K562 (cell line): ENCODE results near the gene NR3C1. TPM values are rescaled to one million over a fixed set of nuclear protein-coding genes. Genes with fewer than 3 reads are reported as not detected.

Experiments used
- ATAC-seq: fragments of 200-7000 bp; cut with Tn5 transposase; 3 replicates; pipeline ENCODE4 v1.9.1; 2020; ENCODE audit warnings: moderate library complexity
- BruUV-seq: library from RNA; stranded (reverse); fragments of 400-500 nt; replicated peaks from 2 replicates; lab custom pipeline; 2021; lab: Mats Ljungman, UMichigan
- CTCF ChIA-PET: fragments of 300-600 bp; formaldehyde crosslinking; extraction: SDS; loops from one replicate; lab custom pipeline; 2021; ENCODE audit warnings: low intra/inter-chr PET ratio; lab: Yijun Ruan, JAX
- POLR2A ChIA-PET: fragments of 300-600, 350-650 bp; sonication (Branson Sonifier 250); formaldehyde crosslinking; extraction: SDS; loops from one replicate; lab custom pipeline; 2021; ENCODE audit warnings: antibody characterized with exemption, inconsistent platforms; lab: Yijun Ruan, JAX
- DNase-seq, 4 experiments: peaks; one replicate each; pipeline versions ENCODE4 v3.0.0 to v3.0.0-alpha.2; 2011 to 2018; ENCODE audit warnings: low spot score in 3 of 4, mixed read lengths in 3 of 4; ENCODE audit errors: extremely low read depth in 1 of 4
- FAIRE-seq: peaks from 2 replicates; lab custom pipeline; 2011; peaks lifted over from hg19 to GRCh38; lab: Jason Lieb, UNC
- H2AFZ ChIP-seq: 2 replicates; pipeline ENCODE4 v1.6.0; 2011; ENCODE audit warnings: low read depth, low read length, control low read depth, inconsistent platforms
- H3K27ac ChIP-seq: fragments of 200-600 bp; 3 replicates; pipeline ENCODE4 v1.8.0; 2011; ENCODE audit warnings: low read depth, mild to moderate bottlenecking, control low read depth, inconsistent platforms, low read length, moderate library complexity, mixed read lengths; ENCODE audit errors: extremely low read depth
- H3K27me3 ChIP-seq, 2 experiments: fragments of 300-600 bp in 1 of 2; 2 replicates in 1 of 2; 3 replicates in 1 of 2; pipeline versions ENCODE4 v1.6.0 to v1.8.0; 2011; ENCODE audit warnings: inconsistent platforms in 2 of 2, low read length in 2 of 2, mild to moderate bottlenecking in 1 of 2, mixed read lengths in 1 of 2, moderate library complexity in 1 of 2; ENCODE audit not compliant: control insufficient read depth in 2 of 2, insufficient read depth in 2 of 2
- H3K36me3 ChIP-seq: fragments of 300-600 bp; 3 replicates; pipeline ENCODE4 v1.8.0; 2011; ENCODE audit warnings: mild to moderate bottlenecking, low read length, inconsistent platforms; ENCODE audit not compliant: control insufficient read depth, insufficient read depth
- H3K4me1 ChIP-seq, 2 experiments: fragments of 200-600 bp in 1 of 2; replicated peaks in 1 of 2; 2 replicates in 1 of 2; 3 replicates in 1 of 2; pipeline versions ENCODE4 v1.5.1 to v1.8.0; 2011; ENCODE audit warnings: inconsistent platforms in 2 of 2, low read length in 2 of 2, mild to moderate bottlenecking in 1 of 2, mixed read lengths in 1 of 2, moderate library complexity in 1 of 2; ENCODE audit not compliant: control insufficient read depth in 2 of 2, insufficient read depth in 2 of 2
- H3K4me2 ChIP-seq: 2 replicates; pipeline ENCODE4 v1.6.1; 2011; ENCODE audit warnings: low read length, control low read depth, inconsistent platforms, mixed read lengths; ENCODE audit not compliant: insufficient read depth
- H3K4me3 ChIP-seq: fragments of 200-600 bp; sonication (generic), shearing (Covaris generic); 2 replicates; pipeline ENCODE4 v1.5.1; 2016; ENCODE audit warnings: control low read depth, inconsistent platforms
- H3K79me2 ChIP-seq: fragments of 200-600 bp; 3 replicates; pipeline ENCODE4 v1.8.0; 2011; ENCODE audit warnings: low read length, inconsistent platforms; ENCODE audit not compliant: control insufficient read depth, insufficient read depth
- H3K9ac ChIP-seq, 2 experiments: 2 replicates each; pipeline versions ENCODE4 v1.6.0 to v1.6.1; 2011; ENCODE audit warnings: low read depth in 2 of 2, low read length in 2 of 2, control low read depth in 1 of 2, inconsistent platforms in 1 of 2, mild to moderate bottlenecking in 1 of 2, mixed read lengths in 1 of 2; ENCODE audit not compliant: insufficient read depth in 1 of 2
- H3K9me1 ChIP-seq: one replicate; pipeline ENCODE4 v1.6.0; 2011; ENCODE audit warnings: inconsistent platforms, mild to moderate bottlenecking, low read length, moderate library complexity; ENCODE audit not compliant: control insufficient read depth, insufficient read depth
- H3K9me3 ChIP-seq: replicated peaks from 2 replicates; pipeline ENCODE4 v1.5.1; 2011; ENCODE audit warnings: low read depth, low read length, inconsistent platforms; ENCODE audit not compliant: control insufficient read depth, insufficient read depth
- H4K20me1 ChIP-seq: replicated peaks from 2 replicates; pipeline ENCODE4 v1.6.1; 2011; ENCODE audit warnings: low read length, inconsistent platforms, mixed read lengths; ENCODE audit not compliant: control insufficient read depth, insufficient read depth
- CREB3L1 ChIP-seq: fragments of 450-650 bp; IDR thresholded peaks from 2 replicates; pipeline ENCODE4 v1.6.1; 2014; ENCODE audit warnings: low read depth, mild to moderate bottlenecking, moderate library complexity, borderline replicate concordance
- E2F4 ChIP-seq: sonication (generic); formaldehyde crosslinking; IDR thresholded peaks from 2 replicates; pipeline ENCODE4 v1.8.0; 2022; ENCODE audit warnings: mild to moderate bottlenecking, low read depth, missing genetic modification reagents
- ETV5 ChIP-seq: sonication (generic); formaldehyde crosslinking; IDR thresholded peaks from 2 replicates; pipeline ENCODE4 v1.4.0; 2020; ENCODE audit warnings: low read depth, mild to moderate bottlenecking, missing genetic modification reagents
- FOXP4 ChIP-seq: sonication (generic); formaldehyde crosslinking; IDR thresholded peaks from 2 replicates; pipeline ENCODE4 v1.8.0; 2022; ENCODE audit warnings: mild to moderate bottlenecking, missing genetic modification reagents, borderline replicate concordance
- FUS ChIP-seq: fragments of 200-400 bp; formaldehyde crosslinking; optimal IDR thresholded peaks from 2 replicates; pipeline ENCODE3; 2017; ENCODE audit warnings: low read depth, low read length
- GABPB1 ChIP-seq: sonication (generic); formaldehyde crosslinking; IDR thresholded peaks from 2 replicates; pipeline ENCODE4 v1.8.0; 2022; ENCODE audit warnings: mild to moderate bottlenecking, missing genetic modification reagents
- GATAD2A ChIP-seq: fragments of 450-650 bp; IDR thresholded peaks from 2 replicates; pipeline ENCODE4 v1.6.1; 2017
- HIVEP1 ChIP-seq: fragments of 250-450 bp; sonication (Bioruptor Pico); IDR thresholded peaks from 2 replicates; pipeline ENCODE4 v1.4.0; 2020; ENCODE audit warnings: mild to moderate bottlenecking
- KLF1 ChIP-seq: fragments of 450-650 bp; IDR thresholded peaks from 2 replicates; pipeline ENCODE4 v1.6.1; 2016; ENCODE audit warnings: missing genetic modification characterization, missing compliant biosample characterization
- PML ChIP-seq: IDR thresholded peaks from 2 replicates; pipeline ENCODE4 v1.6.1; 2012; ENCODE audit warnings: low read length, inconsistent platforms
- RFX7 ChIP-seq: fragments of 250-450 bp; sonication (Bioruptor Pico); IDR thresholded peaks from 2 replicates; pipeline ENCODE4 v1.5.1; 2021; ENCODE audit warnings: mild to moderate bottlenecking
- RHOXF2B ChIP-seq: fragments of 250-450 bp; sonication (Bioruptor Pico); conservative IDR thresholded peaks from 2 replicates; pipeline ENCODE4 v1.5.1; 2021
- SMAD1 ChIP-seq: fragments of 150-350 bp; IDR thresholded peaks from 2 replicates; pipeline ENCODE4 v1.6.1; 2014; ENCODE audit warnings: low read length, low read depth; ENCODE audit not compliant: partially characterized antibody
- SMARCE1 ChIP-seq: fragments of 450-650 bp; IDR thresholded peaks from 2 replicates; pipeline ENCODE4 v1.7.1; 2016; ENCODE audit warnings: mild to moderate bottlenecking
- SP2 ChIP-seq: IDR thresholded peaks from 2 replicates; pipeline ENCODE4 v1.6.1; 2011; ENCODE audit warnings: mild to moderate bottlenecking, low read depth, low read length, moderate library complexity; ENCODE audit not compliant: poor library complexity, severe bottlenecking; ENCODE audit errors: extremely low read depth
- ZNF175 ChIP-seq: fragments of 200-800 bp; sonication (Bioruptor generic); IDR thresholded peaks from 2 replicates; pipeline ENCODE4 v1.6.1; 2016; ENCODE audit warnings: low read depth, mild to moderate bottlenecking, missing genetic modification characterization, missing compliant biosample characterization
- ZNF695 ChIP-seq: fragments of 450-650 bp; formaldehyde crosslinking; IDR thresholded peaks from 2 replicates; pipeline ENCODE4 v1.4.0; 2020; ENCODE audit warnings: mild to moderate bottlenecking, moderate library complexity
- WGBS: fragments of 100-300 bp; shearing (Covaris generic); methylation state at CpG from one replicate; pipeline ENCODE4 v1.1.6; 2016; ENCODE audit warnings: low coverage, mixed read lengths; ENCODE audit not compliant: insufficient coverage; ENCODE audit errors: missing lambda C conversion rate; 5-methylcytosine and 5-hydroxymethylcytosine counted together
- in situ Hi-C: fragments of 300-500 bp; cut with MboI; formaldehyde crosslinking; loops from 4 replicates; pipeline ENCODE4 v1.15.0; 2018; ENCODE audit warnings: inconsistent platforms, mixed read lengths
- intact Hi-C: fragments of 100-400 bp; cut with micrococcal nuclease; formaldehyde crosslinking; loops from 2 replicates; pipeline ENCODE4 v1.14.2; 2022
- polyA plus RNA-seq, 8 experiments: library from polyadenylated mRNA; depleted of rRNA in 4 of 8; stranded (reverse) in 5 of 8; unstranded in 3 of 8; fragments of >200 nt; fragmentation: Nextera tagmentation in 2 of 8; fragmentation: Illumina TruSeq in 1 of 8; extraction: Ambion mirVana in 2 of 8; extraction: Trizol in 1 of 8; gene quantifications; 2 replicates each; pipeline versions ENCODE4 v1.2.1 to v1.2.3, GENCODE V29; 2011 to 2014; ENCODE audit warnings: inconsistent platforms in 1 of 8, missing spikeins in 1 of 8
- total RNA-seq, 7 experiments: library from RNA; depleted of rRNA in 6 of 7; stranded (reverse); fragments of >200 nt in 6 of 7; fragmentation: Illumina TruSeq in 2 of 7; extraction: Trizol in 2 of 7; gene quantifications; 2 replicates each; pipeline versions ENCODE4 v1.2.1 to v1.2.3, GENCODE V29; 2011 to 2021; ENCODE audit warnings: low replicate concordance in 1 of 7
- TF ChIP-seq, protein P1 (sequence below): conservative IDR thresholded peaks from 2 replicates; pipeline ENCODE4 v1.6.1; 2011; ENCODE audit warnings: low read depth, mild to moderate bottlenecking, low read length; ENCODE audit not compliant: control insufficient read depth

NR3C1 gene
- total and polyA plus RNA-seq, 9 of the 15 experiments (the other 6 are each of a cell fraction or from before 2014, with no cell fraction given): 8.2 to 36.0 (median 15.0) TPM

GRCh38 chr5:143428155-143428554 lies 24.7 kb upstream of the NR3C1 start:
- 0% methylated on average over 1 of the region's 1 CpG for WGBS
- Histone ChIP-seq H2AFZ (no peak overlapping the region), H3K9me3 (no peaks in the 10 kb centered on the region), H4K20me1 (no peaks in the 10 kb centered on the region), H3K27ac (no peak overlapping the region), H3K9ac (no peak overlapping the region), H3K4me3 (no peak overlapping the region), H3K79me2 (no peaks in the 10 kb centered on the region), H3K27me3 (peaks cover 0 to 7% of the 10 kb centered on the region in 2 experiments; a peak in 3 of 5 replicates), H3K9me1 (no peaks in the 10 kb centered on the region), H3K36me3 (no peaks in the 10 kb centered on the region), H3K4me1 (no peaks in the 10 kb centered on the region; a peak in 1 of 5 replicates), H3K4me2 (no peak overlapping the region)
- POLR2A ChIA-PET: interaction anchor here (0.7 kb wide), 1 partner anchor 51 kb away, joined by 3 read pairs; no protein-coding TSS in a partner anchor
- CTCF ChIA-PET: no interaction called here
- FAIRE-seq: no peak
- BruUV-seq: no TSS peak
- no peak for DNase-seq
- no peak for ATAC-seq
- in situ Hi-C loops (no loop called here), intact Hi-C loops (no loop called here)
- TF ChIP-seq PML (no peak), SMAD1 (no peak), KLF1 (no peak), SMARCE1 (no peak), HIVEP1 (CRISPR knock-in tag) (no peak), RFX7 (CRISPR knock-in tag) (no peak), ZNF695 (CRISPR knock-in tag) (no peak), FUS (no peak), GATAD2A (no peak), CREB3L1 (no peak), E2F4 (CRISPR knock-in tag) (no peak), RHOXF2B (CRISPR knock-in tag) (no peak), GABPB1 (CRISPR knock-in tag) (no peak), SP2 (no peak), ZNF175 (no peak), ETV5 (CRISPR knock-in tag) (no peak), FOXP4 (no peak)
- TF ChIP-seq, protein P1, sequence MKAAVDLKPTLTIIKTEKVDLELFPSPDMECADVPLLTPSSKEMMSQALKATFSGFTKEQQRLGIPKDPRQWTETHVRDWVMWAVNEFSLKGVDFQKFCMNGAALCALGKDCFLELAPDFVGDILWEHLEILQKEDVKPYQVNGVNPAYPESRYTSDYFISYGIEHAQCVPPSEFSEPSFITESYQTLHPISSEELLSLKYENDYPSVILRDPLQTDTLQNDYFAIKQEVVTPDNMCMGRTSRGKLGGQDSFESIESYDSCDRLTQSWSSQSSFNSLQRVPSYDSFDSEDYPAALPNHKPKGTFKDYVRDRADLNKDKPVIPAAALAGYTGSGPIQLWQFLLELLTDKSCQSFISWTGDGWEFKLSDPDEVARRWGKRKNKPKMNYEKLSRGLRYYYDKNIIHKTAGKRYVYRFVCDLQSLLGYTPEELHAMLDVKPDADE: no peak
